ENCODE data around the gene FGGY.
"Not testable (repeated sequence)": the region's sequence is repeated elsewhere in the genome, so short reads cannot be mapped to it uniquely, and the experiment has no call there.

Gene FGGY

DNA sequence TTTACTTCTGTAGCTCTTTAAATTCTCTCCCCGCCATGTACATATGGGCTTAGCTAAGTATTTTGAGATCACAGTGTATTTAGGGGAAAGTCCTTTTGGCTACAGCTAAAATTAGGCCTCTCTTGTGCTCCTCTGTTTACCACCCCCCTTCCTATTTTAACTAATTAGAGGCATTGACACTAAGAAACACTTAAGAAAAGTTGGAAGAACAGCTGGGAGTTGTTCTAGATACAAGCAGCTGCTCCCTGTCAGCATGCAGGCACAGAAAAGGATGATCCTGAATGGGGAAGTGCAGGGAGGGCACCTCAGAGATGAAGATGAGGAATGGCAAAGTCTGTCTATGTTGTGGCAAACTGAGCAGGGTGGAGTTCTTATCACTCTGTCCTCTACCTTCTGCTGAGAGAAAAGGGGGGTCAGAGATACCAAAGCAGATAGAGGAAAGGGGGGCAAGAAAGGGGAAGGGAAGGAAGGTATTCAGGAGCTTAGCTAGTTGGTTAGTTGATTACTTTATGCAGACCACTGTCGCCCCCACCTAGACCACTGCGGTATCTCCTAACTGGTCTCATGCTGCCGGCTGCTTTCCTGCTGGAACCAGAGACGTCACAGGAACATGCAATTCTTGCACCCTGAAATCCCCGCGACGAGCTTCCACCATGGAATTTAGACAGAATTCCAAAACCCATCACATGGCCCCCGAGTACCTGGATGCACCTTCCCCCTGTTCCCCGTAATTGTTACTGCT lies 435.5 kb downstream of the FGGY start:
- Histone ChIP-seq H3K4me1 (ENCODE audit: control insufficient read depth, insufficient read depth, low read length) (no peaks in the 10 kb centered on the region), H3K27ac (ENCODE audit: extremely low read depth, low read depth, low read length) (no peak overlapping the region), H3K36me3 (ENCODE audit: control insufficient read depth in 2 of 2, insufficient read depth in 1 of 2, low read length in 2 of 2) (no peaks in the 10 kb centered on the region), H3K9me3 (ENCODE audit: control insufficient read depth, insufficient read depth, low read depth, low read length) (no peaks in the 10 kb centered on the region), H3K4me3 (ENCODE audit: low read depth, low read length) (no peak overlapping the region)
- TF ChIP-seq ZNF792 (tag by site-specific recombination; IDR thresholded peaks at IDR 0.05): no peak
- TF ChIP-seq KLF16 (tag by site-specific recombination; IDR thresholded peaks at IDR 0.05): no peak
- POLR2A ChIA-PET: no interaction called here
- CTCF ChIA-PET: interaction anchor here (0.9 to 1.0 kb wide), 3 partner anchors 14 to 1185 kb away, joined by 3 to 4 read pairs (median 3); partner anchors contain the start of gene OMA1

DNA sequence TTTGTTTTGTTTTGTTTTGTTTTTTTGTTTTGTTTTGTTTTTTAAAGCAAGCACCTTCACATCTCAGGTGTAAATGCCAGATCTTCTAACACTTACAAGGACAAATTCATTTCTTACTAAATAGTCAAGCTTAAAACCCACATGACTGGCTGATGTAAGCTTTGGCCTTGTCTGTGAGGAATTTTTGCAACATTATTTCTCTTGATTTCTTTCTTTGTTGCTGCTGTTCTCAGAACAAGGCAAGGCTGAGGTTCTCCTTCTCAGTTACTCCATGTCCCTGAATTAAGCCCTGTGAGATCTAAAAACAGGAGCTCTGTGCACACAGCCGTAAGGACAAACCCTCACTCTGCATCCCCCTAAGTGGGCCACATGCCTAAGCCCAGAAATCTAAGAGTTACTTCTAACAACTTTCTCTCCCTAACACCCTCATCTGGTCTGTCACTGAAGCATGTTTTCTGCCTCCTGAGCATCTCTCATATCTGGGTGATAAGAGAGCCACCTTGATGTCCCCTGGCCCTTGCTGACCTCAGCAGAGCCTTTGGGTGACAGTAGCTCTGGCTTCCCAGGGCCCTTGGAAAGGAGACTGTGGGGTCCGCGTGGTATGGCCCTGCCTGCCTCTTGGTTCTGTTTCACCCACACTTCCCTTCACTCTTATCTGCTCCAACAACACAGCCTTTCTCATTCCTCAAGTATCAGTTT lies 436.7 kb downstream of the FGGY start:
- no peak overlapping the region for H3K27ac ChIP-seq (ENCODE audit: extremely low read depth, low read depth, low read length)
- H3K4me3 ChIP-seq (ENCODE audit: low read depth, low read length): no peak overlapping the region
- no peaks in the 10 kb centered on the region for H3K4me1 ChIP-seq (ENCODE audit: control insufficient read depth, insufficient read depth, low read length)
- ChIA-PET CTCF (interaction anchor here (1.0 kb wide), 1 partner anchor 15 kb away, joined by 3 read pairs; no protein-coding TSS in a partner anchor), POLR2A (no interaction called here)
- TF ChIP-seq, protein P1, sequence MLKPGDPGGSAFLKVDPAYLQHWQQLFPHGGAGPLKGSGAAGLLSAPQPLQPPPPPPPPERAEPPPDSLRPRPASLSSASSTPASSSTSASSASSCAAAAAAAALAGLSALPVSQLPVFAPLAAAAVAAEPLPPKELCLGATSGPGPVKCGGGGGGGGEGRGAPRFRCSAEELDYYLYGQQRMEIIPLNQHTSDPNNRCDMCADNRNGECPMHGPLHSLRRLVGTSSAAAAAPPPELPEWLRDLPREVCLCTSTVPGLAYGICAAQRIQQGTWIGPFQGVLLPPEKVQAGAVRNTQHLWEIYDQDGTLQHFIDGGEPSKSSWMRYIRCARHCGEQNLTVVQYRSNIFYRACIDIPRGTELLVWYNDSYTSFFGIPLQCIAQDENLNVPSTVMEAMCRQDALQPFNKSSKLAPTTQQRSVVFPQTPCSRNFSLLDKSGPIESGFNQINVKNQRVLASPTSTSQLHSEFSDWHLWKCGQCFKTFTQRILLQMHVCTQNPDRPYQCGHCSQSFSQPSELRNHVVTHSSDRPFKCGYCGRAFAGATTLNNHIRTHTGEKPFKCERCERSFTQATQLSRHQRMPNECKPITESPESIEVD (tag by site-specific recombination; IDR thresholded peaks at IDR 0.05): no peak
- TF ChIP-seq ZNF350 (tag by site-specific recombination; IDR thresholded peaks at IDR 0.05) (no peak), ZSCAN23 (tag by site-specific recombination; IDR thresholded peaks at IDR 0.05) (no peak), ZNF843 (tag by site-specific recombination; IDR thresholded peaks at IDR 0.05) (no peak), ZNF133 (tag by site-specific recombination; IDR thresholded peaks at IDR 0.05) (no peak), ZNF274 (IDR thresholded peaks at IDR 0.05; ENCODE audit: low read length) (no peak), ZNF274 (tag by site-specific recombination; IDR thresholded peaks at IDR 0.05; ENCODE audit: borderline replicate concordance) (no peak), HOXA7 (CRISPR knock-in tag; IDR thresholded peaks at IDR 0.05; ENCODE audit: borderline replicate concordance) (no peak), ZNF239 (tag by site-specific recombination; IDR thresholded peaks at IDR 0.05) (no peak), ZSCAN30 (tag by site-specific recombination; IDR thresholded peaks at IDR 0.05) (no peak)
- TF ChIP-seq, protein P2, sequence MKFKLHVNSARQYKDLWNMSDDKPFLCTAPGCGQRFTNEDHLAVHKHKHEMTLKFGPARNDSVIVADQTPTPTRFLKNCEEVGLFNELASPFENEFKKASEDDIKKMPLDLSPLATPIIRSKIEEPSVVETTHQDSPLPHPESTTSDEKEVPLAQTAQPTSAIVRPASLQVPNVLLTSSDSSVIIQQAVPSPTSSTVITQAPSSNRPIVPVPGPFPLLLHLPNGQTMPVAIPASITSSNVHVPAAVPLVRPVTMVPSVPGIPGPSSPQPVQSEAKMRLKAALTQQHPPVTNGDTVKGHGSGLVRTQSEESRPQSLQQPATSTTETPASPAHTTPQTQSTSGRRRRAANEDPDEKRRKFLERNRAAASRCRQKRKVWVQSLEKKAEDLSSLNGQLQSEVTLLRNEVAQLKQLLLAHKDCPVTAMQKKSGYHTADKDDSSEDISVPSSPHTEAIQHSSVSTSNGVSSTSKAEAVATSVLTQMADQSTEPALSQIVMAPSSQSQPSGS (tag by site-specific recombination; IDR thresholded peaks at IDR 0.05; ENCODE audit: low read depth): no peak
- TF ChIP-seq, protein P3, sequence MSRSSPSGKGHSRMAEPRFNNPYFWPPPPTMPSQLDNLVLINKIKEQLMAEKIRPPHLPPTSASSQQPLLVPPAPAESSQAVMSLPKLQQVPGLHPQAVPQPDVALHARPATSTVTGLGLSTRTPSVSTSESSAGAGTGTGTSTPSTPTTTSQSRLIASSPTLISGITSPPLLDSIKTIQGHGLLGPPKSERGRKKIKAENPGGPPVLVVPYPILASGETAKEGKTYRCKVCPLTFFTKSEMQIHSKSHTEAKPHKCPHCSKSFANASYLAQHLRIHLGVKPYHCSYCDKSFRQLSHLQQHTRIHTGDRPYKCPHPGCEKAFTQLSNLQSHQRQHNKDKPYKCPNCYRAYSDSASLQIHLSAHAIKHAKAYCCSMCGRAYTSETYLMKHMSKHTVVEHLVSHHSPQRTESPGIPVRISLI (tag by site-specific recombination; IDR thresholded peaks at IDR 0.05): no peak
- TF ChIP-seq, protein P4, sequence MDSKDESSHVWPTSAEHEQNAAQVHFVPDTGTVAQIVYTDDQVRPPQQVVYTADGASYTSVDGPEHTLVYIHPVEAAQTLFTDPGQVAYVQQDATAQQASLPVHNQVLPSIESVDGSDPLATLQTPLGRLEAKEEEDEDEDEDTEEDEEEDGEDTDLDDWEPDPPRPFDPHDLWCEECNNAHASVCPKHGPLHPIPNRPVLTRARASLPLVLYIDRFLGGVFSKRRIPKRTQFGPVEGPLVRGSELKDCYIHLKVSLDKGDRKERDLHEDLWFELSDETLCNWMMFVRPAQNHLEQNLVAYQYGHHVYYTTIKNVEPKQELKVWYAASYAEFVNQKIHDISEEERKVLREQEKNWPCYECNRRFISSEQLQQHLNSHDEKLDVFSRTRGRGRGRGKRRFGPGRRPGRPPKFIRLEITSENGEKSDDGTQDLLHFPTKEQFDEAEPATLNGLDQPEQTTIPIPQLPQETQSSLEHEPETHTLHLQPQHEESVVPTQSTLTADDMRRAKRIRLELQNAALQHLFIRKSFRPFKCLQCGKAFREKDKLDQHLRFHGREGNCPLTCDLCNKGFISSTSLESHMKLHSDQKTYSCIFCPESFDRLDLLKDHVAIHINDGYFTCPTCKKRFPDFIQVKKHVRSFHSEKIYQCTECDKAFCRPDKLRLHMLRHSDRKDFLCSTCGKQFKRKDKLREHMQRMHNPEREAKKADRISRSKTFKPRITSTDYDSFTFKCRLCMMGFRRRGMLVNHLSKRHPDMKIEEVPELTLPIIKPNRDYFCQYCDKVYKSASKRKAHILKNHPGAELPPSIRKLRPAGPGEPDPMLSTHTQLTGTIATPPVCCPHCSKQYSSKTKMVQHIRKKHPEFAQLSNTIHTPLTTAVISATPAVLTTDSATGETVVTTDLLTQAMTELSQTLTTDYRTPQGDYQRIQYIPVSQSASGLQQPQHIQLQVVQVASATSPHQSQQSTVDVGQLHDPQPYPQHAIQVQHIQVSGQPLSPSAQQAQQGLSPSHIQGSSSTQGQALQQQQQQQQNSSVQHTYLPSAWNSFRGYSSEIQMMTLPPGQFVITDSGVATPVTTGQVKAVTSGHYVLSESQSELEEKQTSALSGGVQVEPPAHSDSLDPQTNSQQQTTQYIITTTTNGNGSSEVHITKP (tag by site-specific recombination; IDR thresholded peaks at IDR 0.05): no peak
- TF ChIP-seq, protein P5, sequence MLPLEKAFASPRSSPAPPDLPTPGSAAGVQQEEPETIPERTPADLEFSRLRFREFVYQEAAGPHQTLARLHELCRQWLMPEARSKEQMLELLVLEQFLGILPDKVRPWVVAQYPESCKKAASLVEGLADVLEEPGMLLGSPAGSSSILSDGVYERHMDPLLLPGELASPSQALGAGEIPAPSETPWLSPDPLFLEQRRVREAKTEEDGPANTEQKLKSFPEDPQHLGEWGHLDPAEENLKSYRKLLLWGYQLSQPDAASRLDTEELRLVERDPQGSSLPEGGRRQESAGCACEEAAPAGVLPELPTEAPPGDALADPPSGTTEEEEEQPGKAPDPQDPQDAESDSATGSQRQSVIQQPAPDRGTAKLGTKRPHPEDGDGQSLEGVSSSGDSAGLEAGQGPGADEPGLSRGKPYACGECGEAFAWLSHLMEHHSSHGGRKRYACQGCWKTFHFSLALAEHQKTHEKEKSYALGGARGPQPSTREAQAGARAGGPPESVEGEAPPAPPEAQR (tag by site-specific recombination; IDR thresholded peaks at IDR 0.05): no peak
- H3K9me3 ChIP-seq (ENCODE audit: control insufficient read depth, insufficient read depth, low read depth, low read length): no peaks in the 10 kb centered on the region
- no peaks in the 10 kb centered on the region for H3K36me3 ChIP-seq (ENCODE audit: control insufficient read depth in 2 of 2, insufficient read depth in 1 of 2, low read length in 2 of 2)

DNA sequence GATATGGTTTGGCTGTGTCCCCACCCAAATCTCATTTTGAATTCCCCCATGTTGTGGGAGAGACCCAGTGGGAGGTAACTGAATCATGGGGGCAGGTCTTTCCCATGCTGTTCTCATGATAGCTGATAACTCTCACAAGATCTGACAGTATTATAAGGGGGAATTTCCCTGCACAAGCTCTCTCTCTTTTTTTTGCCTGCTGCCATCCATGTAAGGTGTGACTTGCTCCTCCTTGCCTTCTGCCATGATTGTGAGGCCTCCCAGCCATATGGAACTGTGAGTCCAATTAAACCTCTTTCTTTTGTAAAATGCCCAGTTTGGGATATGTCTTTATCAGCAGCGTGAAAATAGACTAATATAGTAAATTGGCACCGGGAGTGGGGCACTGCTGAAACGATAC lies 439.0 kb downstream of the FGGY start:
- H3K36me3 ChIP-seq (ENCODE audit: control insufficient read depth in 2 of 2, insufficient read depth in 1 of 2, low read length in 2 of 2); POLR2A ChIA-PET; H3K9me3 ChIP-seq (ENCODE audit: control insufficient read depth, insufficient read depth, low read depth, low read length); H3K27ac ChIP-seq (ENCODE audit: extremely low read depth, low read depth, low read length); H3K4me3 ChIP-seq (ENCODE audit: low read depth, low read length); H3K4me1 ChIP-seq (ENCODE audit: control insufficient read depth, insufficient read depth, low read length): not testable (repeated sequence)
- CTCF ChIA-PET: interaction anchor here (1.2 kb wide), 1 partner anchor 19 kb away, joined by 6 read pairs; no protein-coding TSS in a partner anchor

Data from HEK293 (cell line).